GM12875 (cell line): Measurements from ENCODE around the gene OR13J1.

Experiments used
- H3K4me3 ChIP-seq: one replicate; pipeline ENCODE4 v1.5.1; 2011; ENCODE audit warnings: low read depth, low read length, control low read depth
- TF ChIP-seq, protein P1 (sequence below): IDR thresholded peaks from 2 replicates; pipeline ENCODE4 v1.5.1; 2011; ENCODE audit warnings: low read depth, mild to moderate bottlenecking, control low read depth, inconsistent platforms, low read length, moderate library complexity, borderline replicate concordance; ENCODE audit not compliant: insufficient read depth

OR13J1 gene

DNA sequence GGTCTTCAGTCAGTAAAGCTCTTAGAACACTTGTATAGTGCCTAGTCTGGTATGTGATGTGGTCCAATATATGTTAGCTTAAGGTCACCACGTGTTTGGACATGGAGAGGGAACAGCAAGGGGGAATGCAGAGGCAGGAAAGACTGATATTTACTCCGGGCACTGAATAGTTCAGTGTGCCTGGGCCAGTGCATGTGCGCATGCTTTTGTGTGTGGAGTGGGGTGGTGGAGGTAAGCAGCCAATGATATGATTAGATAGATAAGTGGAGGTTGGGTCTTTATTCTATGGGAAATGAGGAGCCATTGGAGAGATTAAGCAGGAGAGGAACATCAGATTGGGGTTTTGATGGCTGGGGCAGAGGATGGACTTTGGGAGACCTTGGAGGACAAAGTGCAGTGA is 14.0 kb downstream of the OR13J1 start:
- H3K4me3 ChIP-seq: no peak overlapping the region
- TF ChIP-seq, protein P1, sequence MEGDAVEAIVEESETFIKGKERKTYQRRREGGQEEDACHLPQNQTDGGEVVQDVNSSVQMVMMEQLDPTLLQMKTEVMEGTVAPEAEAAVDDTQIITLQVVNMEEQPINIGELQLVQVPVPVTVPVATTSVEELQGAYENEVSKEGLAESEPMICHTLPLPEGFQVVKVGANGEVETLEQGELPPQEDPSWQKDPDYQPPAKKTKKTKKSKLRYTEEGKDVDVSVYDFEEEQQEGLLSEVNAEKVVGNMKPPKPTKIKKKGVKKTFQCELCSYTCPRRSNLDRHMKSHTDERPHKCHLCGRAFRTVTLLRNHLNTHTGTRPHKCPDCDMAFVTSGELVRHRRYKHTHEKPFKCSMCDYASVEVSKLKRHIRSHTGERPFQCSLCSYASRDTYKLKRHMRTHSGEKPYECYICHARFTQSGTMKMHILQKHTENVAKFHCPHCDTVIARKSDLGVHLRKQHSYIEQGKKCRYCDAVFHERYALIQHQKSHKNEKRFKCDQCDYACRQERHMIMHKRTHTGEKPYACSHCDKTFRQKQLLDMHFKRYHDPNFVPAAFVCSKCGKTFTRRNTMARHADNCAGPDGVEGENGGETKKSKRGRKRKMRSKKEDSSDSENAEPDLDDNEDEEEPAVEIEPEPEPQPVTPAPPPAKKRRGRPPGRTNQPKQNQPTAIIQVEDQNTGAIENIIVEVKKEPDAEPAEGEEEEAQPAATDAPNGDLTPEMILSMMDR: no peak

DNA sequence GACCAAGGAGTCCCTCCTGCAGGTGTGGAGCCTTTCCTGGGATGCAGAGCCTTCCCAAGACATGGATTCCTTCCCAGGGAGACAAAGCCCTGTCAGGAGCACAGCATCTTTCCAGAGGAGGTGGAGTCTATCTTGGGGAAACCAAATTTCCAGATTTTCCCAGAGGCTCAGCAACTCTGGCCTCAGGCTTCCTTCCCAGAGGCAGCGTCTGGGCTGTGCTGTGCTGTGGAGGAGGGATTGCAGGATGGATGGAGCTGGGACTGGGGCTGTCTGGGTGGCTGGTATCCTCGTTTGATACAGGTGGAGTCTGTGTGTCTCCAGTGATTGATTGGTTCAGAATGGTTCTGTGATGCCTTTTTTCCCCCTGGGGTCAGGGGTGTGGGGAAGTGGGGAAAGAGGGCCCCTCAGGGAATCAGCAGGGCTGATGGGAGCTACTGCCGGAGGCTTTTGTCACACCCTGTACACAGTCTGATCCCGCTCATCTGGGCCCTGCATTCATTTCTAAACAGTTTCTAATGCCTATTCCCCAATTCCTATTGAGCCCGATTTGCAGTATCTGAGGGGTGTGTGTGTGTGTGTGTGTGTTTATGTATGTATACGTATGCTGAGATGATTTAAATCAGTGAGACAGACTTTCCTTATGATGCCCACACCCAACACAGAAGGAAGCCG is 16.0 kb downstream of the OR13J1 start:
- H3K4me3 ChIP-seq: no peak overlapping the region
- TF ChIP-seq, protein P1: no peak

DNA sequence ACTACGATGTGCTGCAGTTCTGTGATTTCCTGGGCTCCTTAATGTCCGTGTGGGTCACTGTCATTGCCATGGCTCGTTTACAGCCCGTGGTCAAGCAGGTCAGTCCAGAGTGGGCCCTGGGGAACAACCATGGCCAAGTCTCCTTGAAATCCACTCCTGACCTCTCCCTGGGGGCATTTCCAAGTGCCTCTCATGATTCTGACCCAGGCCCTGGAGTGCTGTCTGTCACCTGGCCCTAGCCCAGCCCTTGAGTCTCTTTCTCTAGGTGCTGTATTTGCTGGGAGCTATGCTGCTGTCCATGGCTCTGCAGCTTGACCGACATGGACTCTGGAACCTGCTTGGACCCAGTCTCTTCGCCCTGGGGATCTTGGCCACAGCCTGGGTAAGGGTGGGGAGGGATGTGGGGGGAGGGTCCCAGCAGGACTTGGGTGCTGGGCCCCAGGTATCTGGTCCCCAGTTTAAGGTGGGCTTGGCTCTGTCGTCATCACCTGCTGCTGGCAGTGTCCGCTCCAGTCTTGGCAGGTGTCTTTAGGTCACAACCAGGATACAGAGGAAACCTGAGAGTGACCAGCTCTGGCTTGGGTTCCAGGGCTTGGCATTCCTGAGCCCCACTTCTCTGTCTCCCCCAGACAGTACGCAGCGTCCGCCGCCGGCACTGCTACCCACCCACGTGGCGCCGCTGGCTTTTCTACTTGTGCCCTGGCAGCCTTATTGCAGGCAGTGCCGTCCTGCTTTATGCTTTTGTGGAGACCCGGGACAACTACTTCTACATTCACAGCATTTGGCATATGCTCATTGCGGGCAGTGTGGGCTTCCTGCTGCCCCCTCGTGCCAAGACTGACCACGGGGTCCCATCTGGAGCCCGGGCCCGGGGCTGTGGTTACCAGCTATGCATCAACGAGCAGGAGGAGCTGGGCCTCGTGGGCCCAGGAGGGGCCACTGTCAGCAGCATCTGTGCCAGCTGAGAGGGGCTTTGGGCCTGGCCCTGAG is 17.0 kb downstream of the OR13J1 start:
- no peak overlapping the region for H3K4me3 ChIP-seq
- TF ChIP-seq, protein P1: no peak

DNA sequence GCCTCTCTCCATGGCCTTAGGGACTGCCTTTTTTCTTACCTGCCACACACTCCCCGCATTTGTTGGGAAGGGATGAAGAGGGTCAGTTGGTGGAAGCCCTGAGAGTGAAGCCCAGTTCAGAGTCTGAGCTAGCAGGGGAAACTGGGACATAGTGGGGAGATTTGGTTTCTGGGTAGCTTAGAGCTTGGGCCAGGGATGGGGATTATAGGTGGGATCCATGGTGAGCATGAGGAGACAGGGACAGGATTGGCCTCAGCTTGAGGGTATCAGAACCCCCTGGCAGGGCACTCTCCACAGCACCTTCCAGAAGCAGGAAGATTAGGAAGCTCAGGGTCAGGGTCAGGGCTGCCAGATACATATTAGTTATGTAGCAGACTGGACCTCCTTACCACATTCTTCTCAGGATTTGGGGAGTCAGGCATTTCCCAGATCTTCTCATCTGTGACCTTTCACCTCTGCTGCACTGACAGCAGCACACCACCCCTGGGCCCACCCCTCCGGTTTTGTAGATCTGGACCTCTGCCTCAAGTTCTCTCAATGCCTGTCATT is 17.9 kb downstream of the OR13J1 start:
- H3K4me3 ChIP-seq: no peak overlapping the region
- TF ChIP-seq, protein P1: no peak

DNA sequence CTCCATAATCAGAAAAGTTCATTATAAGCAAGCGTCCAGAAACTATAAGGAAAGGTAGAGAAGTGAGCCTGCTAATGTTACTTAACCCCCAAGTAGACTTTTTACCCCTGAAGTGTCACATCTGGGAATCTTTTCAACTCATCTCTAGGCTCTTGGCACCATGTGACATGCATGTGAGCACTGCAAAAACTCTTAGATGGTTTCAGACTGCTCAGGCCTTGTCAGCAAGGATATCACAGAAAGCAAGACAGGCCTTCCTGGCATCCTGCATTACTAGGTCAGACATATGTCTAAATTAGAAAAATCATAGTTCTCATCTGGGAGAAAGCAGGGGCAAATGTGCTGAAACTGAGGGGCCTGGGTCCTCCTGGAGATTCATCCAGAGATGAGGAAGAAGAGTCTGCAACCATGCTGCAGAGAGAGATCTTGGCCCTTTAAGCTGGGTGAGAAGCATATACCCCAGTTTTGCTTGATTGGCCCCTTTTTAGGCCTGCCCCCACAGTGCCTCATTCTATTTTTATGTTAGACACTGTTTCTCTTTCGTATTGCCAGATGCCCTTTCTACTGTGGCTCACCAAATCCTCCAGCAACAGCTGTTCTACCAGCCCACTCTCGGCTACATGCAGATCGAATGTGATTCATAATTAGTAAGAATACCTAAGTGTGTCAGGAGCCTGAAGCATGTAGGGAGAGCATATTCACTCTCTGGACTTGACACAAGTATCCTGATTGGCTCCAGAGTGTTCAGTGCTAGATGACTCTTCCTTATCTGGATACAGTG is 22.2 kb downstream of the OR13J1 start:
- TF ChIP-seq, protein P1: no peak
- no peak overlapping the region for H3K4me3 ChIP-seq

DNA sequence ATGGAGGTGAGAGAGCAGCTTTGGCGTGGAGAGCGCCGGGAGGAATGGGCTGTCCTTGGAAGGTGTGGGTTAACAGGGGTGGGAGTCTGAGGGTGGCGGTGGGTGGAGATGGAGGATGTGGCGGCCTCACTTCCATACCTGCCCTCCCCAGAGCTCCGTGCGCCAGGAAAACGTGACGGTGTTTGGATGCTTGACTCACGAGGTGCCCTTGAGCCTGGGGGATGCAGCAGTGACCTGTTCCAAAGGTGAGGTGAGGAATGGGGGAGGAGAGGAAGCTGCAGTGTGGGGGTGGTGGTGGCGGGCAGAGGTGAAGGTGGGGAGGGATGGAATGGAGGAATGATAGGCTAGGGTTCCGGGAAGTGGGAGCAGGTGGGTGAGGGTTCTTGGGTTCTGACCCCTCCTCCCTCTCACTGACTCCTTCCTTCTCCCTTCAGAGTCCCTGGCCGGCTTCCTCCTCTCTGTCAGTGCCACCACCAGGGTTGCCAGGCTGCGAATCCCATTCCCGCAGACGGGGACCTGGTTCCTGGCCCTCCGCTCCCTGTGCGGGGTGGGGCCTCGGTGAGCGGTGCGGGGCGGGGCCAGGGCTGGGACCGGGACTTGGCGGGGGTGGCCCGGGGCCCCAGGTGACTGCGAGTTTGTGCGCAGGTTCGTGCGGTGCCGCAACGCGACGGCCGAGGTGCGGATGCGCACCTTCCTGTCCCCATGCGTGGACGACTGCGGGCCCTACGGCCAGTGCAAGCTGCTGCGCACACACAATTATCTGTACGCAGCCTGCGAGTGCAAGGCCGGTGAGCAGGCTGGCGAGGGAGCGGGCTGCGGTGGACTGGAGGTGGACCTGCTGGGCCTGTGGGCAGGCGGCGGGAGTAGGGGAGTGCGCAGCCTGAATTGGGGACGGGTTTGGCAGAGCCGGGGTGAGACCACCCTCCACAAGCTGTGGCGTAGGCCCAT is 24.1 kb downstream of the OR13J1 start:
- TF ChIP-seq, protein P1: no peak
- H3K4me3 ChIP-seq: no peak overlapping the region
